HG02973 (cell line): ENCODE results near the gene ZC3H6.
"Not testable (repeated sequence)": the region's sequence is repeated elsewhere in the genome, so short reads cannot be mapped to it uniquely, and the experiment has no call there.

Experiments used
- ATAC-seq: cut with Tn5 transposase; IDR thresholded peaks from one replicate; pipeline ENCODE4 v1.9.1; 2021; ENCODE audit warnings: moderate library complexity; ENCODE audit not compliant: unreplicated experiment

Gene ZC3H6

GRCh38 chr2:112277596-112278220 is 2.3 kb downstream of the ZC3H6 start:
- ATAC-seq: no peak

- not testable (repeated sequence) for ATAC-seq
Measured at GRCh38 chr2:112282066-112282465, 6.7 kb downstream of the ZC3H6 start.

GRCh38 chr2:112283535-112283934 is 8.1 kb downstream of the ZC3H6 start:
- ATAC-seq: not testable (repeated sequence)

GRCh38 chr2:112290088-112290487 is 14.7 kb downstream of the ZC3H6 start:
- ATAC-seq: no peak

GRCh38 chr2:112290648-112291047 is 15.3 kb downstream of the ZC3H6 start:
- ATAC-seq: no peak

GRCh38 chr2:112293636-112294401 is 18.4 kb downstream of the ZC3H6 start:
- no peak for ATAC-seq

- ATAC-seq: no peak
Measured at GRCh38 chr2:112295407-112296078, 20.1 kb downstream of the ZC3H6 start.

- no peak for ATAC-seq
Measured at GRCh38 chr2:112296407-112296806, 21.0 kb downstream of the ZC3H6 start.

GRCh38 chr2:112301171-112301584 is 25.8 kb downstream of the ZC3H6 start:
- no peak for ATAC-seq

- no peak for ATAC-seq
Measured at GRCh38 chr2:112301973-112302372, 26.6 kb downstream of the ZC3H6 start.

- ATAC-seq: no peak
Measured at GRCh38 chr2:112304298-112304941, 29.0 kb downstream of the ZC3H6 start.

GRCh38 chr2:112305132-112305531 is 29.7 kb downstream of the ZC3H6 start:
- no peak for ATAC-seq

- ATAC-seq: no peak
Measured at GRCh38 chr2:112310906-112311305, 35.5 kb downstream of the ZC3H6 start.

GRCh38 chr2:112311932-112312331 is 36.5 kb downstream of the ZC3H6 start:
- no peak for ATAC-seq

GRCh38 chr2:112312821-112313220 is 37.4 kb downstream of the ZC3H6 start:
- ATAC-seq: no peak

- ATAC-seq: no peak
Measured at GRCh38 chr2:112314856-112315255, 39.5 kb downstream of the ZC3H6 start.

GRCh38 chr2:112317303-112318158 is 42.1 kb downstream of the ZC3H6 start:
- no peak for ATAC-seq

- no peak for ATAC-seq
Measured at GRCh38 chr2:112318515-112318914, 43.1 kb downstream of the ZC3H6 start.

- ATAC-seq: no peak
Measured at GRCh38 chr2:112321375-112322320, 46.3 kb downstream of the ZC3H6 start.
